ENCODE data around the gene DYNC1I1.

The DYNC1I1 gene

GRCh38 chr7:96127746-96128145, 355.4 kb downstream of the DYNC1I1 start:
- H3K27me3 Mint-ChIP-seq, result no peaks in the 10 kb centered on the region
- H3K4me1 Mint-ChIP-seq (ENCODE audit: low read depth), result no peaks in the 10 kb centered on the region
- peaks cover 22% of the 10 kb centered on the region for H3K36me3 Mint-ChIP-seq (ENCODE audit: low read depth)
- no peak overlapping the region for H3K27ac Mint-ChIP-seq
- no peak overlapping the region for H3K4me3 Mint-ChIP-seq
- H3K9me3 Mint-ChIP-seq, result no peaks in the 10 kb centered on the region

- no peaks in the 10 kb centered on the region for H3K9me3 Mint-ChIP-seq
- no peaks in the 10 kb centered on the region for H3K27me3 Mint-ChIP-seq
- H3K4me1 Mint-ChIP-seq (ENCODE audit: low read depth), result no peaks in the 10 kb centered on the region
- H3K4me3 Mint-ChIP-seq, result no peak overlapping the region
- H3K27ac Mint-ChIP-seq, result no peak overlapping the region
- H3K36me3 Mint-ChIP-seq (ENCODE audit: low read depth), result peaks cover 40% of the 10 kb centered on the region
Measured at GRCh38 chr7:96131525-96131924, 359.2 kb downstream of the DYNC1I1 start.

- no peak overlapping the region for H3K4me3 Mint-ChIP-seq
- H3K4me1 Mint-ChIP-seq (ENCODE audit: low read depth), result no peaks in the 10 kb centered on the region
- no peak overlapping the region for H3K27ac Mint-ChIP-seq
- H3K27me3 Mint-ChIP-seq, result no peaks in the 10 kb centered on the region
- H3K9me3 Mint-ChIP-seq, result no peaks in the 10 kb centered on the region
- H3K36me3 Mint-ChIP-seq (ENCODE audit: low read depth), result peaks cover 43% of the 10 kb centered on the region
Measured at GRCh38 chr7:96135241-96135640, 362.9 kb downstream of the DYNC1I1 start.

- H3K9me3 Mint-ChIP-seq, result no peaks in the 10 kb centered on the region
- peaks cover 47% of the 10 kb centered on the region for H3K36me3 Mint-ChIP-seq (ENCODE audit: low read depth)
- H3K27me3 Mint-ChIP-seq, result no peaks in the 10 kb centered on the region
- H3K27ac Mint-ChIP-seq, result no peak overlapping the region
- H3K4me1 Mint-ChIP-seq (ENCODE audit: low read depth), result no peaks in the 10 kb centered on the region
- no peak overlapping the region for H3K4me3 Mint-ChIP-seq
Measured at GRCh38 chr7:96136600-96137239, 364.4 kb downstream of the DYNC1I1 start.

GRCh38 chr7:96143495-96144259, 371.3 kb downstream of the DYNC1I1 start:
- Mint-ChIP-seq H3K9me3 (no peaks in the 10 kb centered on the region), H3K4me3 (no peak overlapping the region), H3K4me1 (ENCODE audit: low read depth) (no peaks in the 10 kb centered on the region), H3K27me3 (no peaks in the 10 kb centered on the region), H3K27ac (no peak overlapping the region), H3K36me3 (ENCODE audit: low read depth) (peaks cover 58% of the 10 kb centered on the region)

- Mint-ChIP-seq H3K27ac (no peak overlapping the region), H3K27me3 (no peaks in the 10 kb centered on the region), H3K9me3 (no peaks in the 10 kb centered on the region), H3K4me3 (no peak overlapping the region), H3K4me1 (ENCODE audit: low read depth) (no peaks in the 10 kb centered on the region), H3K36me3 (ENCODE audit: low read depth) (peaks cover 61% of the 10 kb centered on the region)
Measured at GRCh38 chr7:96144260-96144526, 371.8 kb downstream of the DYNC1I1 start.

Data from stimulated activated naive CD8-positive, alpha-beta T cell treated with anti-CD3 and anti-CD28 coated beads, Interleukin-15, Interleukin-2, amounts not matched to agents 100 ng/mL and 50 ng/mL, for 24 hours (primary cell).